Right lung (tissue), 10 donors: Measurements from ENCODE around the gene OR1L6. TPM values are rescaled to one million over a fixed set of nuclear protein-coding genes. Genes with fewer than 3 reads are reported as not detected.

Experiments used
- DNase-seq, 2 donors: peaks; one replicate each; pipeline ENCODE4 v3.0.0-alpha.2; 2013
- long read RNA-seq, 8 donors: transcript quantifications; one replicate each; lab custom pipeline, GENCODE V29; 2026
- polyA plus RNA-seq, 5 donors: library from polyadenylated mRNA; unstranded; fragments of 120-200 nt; gene quantifications; one replicate each; pipeline versions ENCODE4 v1.2.1 to v1.2.3, GENCODE V29; 2013; ENCODE audit warnings: inconsistent platforms in 1 of 5, low replicate concordance in 1 of 5; ENCODE audit not compliant: insufficient read length in 5 of 5, insufficient read depth in 1 of 5

The OR1L6 gene
- polyA plus RNA-seq: not detected
- long read RNA-seq, donor 1, partial matches to known transcripts: 45 of 50 reads
- long read RNA-seq, donor 1, other reads (novel, unspliced or antisense): 5 of 50 reads
- long read RNA-seq, donor 2: 0 reads
- long read RNA-seq, donor 3: 0 reads
- long read RNA-seq, donor 4: 0 reads
- long read RNA-seq, donor 5: 0 reads
- long read RNA-seq, donor 6, partial matches to known transcripts: 17 of 43 reads
- long read RNA-seq, donor 6, other reads (novel, unspliced or antisense): 26 of 43 reads
- long read RNA-seq, donor 7: 0 reads
- long read RNA-seq, donor 8: 0 reads

DNA sequence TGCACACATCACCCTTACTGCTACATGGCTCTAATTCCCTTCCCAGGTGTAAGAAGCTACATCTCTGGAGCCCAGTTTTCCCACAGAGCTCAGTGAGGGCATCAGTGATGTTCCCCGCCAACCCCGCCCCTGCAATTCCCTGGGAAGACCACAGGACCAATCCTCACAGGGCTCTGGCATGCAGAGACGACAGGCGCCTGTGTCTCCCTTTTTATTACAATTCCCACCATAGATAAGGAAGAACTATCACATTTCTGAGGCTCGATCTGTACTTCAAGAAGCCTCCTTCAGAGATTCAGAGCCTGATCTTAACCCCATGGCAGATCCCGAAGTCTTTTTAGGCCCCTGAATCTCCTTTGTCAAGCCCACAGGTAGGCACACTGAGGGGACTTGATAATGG is at the start of gene OR1L6:
Gene OR1L6, plus strand, starts transcription at position 301 of the 400 bp plus-strand sequence. CDS start 7,545 bp downstream, outside the sequence.
- no peak for DNase-seq

- no peak for DNase-seq
Observed at GRCh38 chr9:122695696-122696095, 46.4 kb upstream of the OR1L6 start.

GRCh38 chr9:122718038-122718437 is 24.1 kb upstream of the OR1L6 start:
- no peak for DNase-seq

DNA sequence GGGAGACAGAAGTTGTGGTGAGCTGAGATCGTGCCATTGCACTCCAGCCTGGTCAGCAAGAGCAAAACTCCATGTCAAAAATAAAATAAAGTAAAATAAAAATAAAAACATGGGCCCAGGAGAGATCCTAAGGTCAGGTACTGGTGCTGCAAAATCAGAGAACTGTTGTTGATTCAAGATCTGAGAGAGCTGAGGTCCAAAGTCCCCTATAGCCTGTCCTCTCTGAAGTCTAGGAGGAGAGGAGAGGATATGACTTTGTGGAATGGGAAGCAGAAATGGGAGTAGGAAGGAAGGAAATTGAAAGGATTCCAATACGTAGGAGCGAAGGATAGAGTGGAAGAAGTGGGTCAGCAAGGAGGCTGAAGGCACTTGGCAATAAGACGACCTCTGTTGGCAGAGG is 22.9 kb upstream of the OR1L6 start:
- no peak for DNase-seq

DNA sequence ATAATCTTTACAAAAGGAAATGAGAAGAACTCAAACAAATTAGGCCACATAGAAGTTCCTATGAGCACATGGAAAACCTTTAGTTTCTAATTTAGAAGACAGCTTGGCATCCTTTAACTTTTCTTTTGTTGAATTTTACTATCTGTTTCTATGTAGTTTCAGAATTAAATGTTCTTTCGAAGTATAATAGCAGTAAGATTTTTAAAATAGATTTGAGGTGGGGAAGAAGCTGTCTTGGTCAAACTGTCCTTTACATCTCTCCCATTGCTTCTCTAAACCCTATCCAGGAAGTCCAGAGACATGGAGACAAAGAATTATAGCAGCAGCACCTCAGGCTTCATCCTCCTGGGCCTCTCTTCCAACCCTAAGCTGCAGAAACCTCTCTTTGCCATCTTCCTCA is 18.4 kb upstream of the OR1L6 start, which contains the start of gene OR1L4:
Gene OR1L4, plus strand, starts transcription at position 301 of the 400 bp plus-strand sequence. Its CDS starts 0 bp downstream, at position 301.
- no peak for DNase-seq

DNA sequence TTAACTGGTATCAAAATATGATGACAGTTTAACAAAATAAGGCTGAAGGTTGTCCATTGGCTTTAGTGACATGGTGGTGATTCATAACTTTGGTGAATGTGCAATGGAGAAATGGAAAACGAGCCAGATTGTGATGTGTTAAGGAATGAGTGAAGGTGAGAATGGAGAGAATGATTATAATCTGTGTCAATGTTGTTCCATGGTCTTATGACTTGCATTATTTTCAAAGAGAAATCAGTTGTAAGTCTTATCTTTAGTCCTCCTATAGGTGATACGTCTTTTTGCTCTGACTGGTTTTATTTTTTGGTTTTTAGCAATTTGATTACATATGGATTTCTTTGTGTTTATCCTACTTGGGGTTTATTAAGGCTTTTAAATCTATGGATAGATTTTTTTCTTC is 12.7 kb downstream of the OR1L6 start:
- no peak for DNase-seq

- DNase-seq: no peak
Observed at GRCh38 chr9:122767817-122768216, 25.7 kb downstream of the OR1L6 start.

DNA sequence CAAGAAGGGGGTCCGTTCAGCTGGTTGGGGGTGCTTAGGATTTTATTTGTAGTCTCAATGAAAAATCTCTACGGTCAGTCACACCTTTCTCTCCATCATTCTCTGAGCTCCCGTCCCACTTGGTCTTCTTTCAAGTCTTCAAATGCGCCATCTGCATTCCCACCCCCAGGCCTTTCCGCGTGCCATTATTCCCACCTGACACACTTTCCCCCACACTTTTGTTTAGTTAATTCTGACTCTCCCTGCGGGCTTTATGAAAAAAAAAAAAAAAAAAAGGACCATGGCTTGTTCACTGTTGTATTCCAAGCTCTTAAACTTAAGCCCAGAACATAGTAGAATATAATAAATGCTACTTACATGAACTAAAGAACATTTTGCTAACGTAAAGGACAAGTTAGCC is 34.9 kb downstream of the OR1L6 start:
- no peak for DNase-seq

DNA sequence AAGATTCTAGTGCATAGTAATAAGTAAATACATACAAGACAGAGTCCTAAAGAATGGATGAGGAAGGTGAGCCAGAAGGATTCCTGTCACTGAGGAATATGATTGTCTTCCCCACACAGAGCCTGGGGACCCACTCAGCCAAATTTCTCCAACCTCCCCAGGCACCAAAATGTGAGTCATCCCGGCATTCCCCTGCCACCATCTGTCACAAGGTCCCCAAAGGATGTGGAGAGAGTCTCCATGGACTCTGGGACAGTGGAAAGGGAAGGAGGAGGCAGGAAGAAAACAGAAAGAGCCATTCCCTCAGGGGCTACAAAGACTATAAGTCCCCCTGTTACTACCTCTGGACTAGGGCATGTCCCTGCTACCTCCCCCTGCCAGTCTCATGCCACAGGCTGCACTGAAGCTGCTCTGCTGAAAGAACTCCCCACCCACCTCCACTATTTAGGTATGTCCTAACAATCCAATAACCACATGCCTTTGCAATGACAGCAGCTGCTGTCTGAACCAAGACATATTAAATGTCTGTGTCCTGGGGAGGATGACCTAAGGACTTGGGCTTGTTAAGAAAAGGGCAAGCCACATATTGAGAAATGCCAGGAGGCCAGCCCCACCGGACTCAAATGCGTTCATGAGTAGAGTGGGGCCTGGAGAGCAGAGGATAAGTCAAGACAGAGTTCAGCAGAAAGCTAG is 36.0 kb downstream of the OR1L6 start:
- no peak for DNase-seq

DNA sequence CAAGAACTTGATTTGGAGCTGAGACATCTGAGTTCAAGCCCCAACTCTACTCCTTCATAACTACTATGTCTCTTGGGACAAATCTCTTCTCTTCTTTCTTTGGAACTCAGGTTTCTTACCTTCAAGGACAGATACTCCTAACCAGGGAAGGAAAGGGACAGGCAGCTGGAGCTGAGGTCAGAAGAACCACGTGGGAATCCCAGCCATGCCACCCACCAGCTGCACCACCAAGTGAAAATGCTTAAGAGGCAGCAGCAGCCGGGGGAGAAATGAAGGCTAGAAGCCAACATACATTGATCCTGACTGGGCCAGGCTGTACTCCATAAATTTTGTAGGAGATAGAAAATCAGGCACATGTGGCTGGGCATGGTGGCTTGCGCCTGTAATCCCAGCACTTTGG is 37.1 kb downstream of the OR1L6 start:
- DNase-seq: no peak

DNA sequence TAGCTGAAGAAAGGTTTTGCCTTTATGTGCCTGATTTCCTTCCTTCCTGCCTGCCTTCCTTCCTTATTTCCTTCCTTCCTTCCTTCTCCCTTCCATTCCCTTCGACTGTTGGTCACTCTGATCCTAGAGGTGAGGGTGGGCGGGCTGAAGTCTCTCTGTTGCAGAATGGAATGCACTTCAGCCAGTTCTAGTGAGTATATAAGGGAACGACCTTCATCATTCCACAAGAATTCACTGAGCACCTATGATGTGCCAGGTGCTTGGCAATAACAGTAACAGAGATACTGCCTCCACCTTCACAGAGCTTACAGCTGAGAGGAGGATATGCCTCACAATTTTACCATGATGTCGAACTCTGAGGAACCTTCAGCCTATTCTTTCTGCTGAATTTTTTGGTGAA is 37.9 kb downstream of the OR1L6 start:
- no peak for DNase-seq

- DNase-seq: no peak
Observed at GRCh38 chr9:122781671-122782070, 39.6 kb downstream of the OR1L6 start.

DNA sequence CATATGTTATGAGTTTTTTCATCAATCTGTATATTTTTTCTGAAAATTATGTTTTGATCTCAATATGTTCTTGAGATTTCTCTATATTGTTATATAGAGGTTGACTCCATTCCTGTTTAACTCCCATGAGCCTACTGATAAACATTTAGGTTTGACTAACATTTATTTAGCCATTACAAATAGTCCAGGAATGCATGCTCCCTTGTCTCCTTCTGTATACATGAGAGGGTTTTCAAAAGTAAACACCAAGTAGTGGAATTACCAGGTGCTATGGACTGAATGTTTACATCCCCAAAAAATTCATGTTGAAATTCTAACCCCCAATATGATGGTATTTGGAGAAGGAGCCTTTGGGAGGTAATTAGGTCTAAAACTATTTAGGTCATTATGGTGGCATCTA is 43.2 kb downstream of the OR1L6 start:
- no peak for DNase-seq

- no peak for DNase-seq
Observed at GRCh38 chr9:122786338-122786737, 44.2 kb downstream of the OR1L6 start.

DNA sequence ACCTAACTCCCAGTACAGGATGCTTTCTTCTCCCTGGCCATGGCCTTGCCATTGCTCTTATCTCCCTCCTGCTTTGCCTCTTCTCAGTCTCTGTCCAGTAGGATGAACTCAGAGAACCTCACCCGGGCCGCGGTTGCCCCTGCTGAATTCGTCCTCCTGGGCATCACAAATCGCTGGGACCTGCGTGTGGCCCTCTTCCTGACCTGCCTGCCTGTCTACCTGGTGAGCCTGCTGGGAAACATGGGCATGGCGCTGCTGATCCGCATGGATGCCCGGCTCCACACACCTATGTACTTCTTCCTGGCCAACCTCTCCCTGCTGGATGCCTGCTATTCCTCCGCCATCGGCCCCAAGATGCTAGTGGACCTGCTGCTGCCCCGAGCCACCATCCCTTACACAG is 46.7 kb downstream of the OR1L6 start, which contains the start of gene OR5C1:
Gene OR5C1, plus strand, starts transcription at position 103 of the 400 bp plus-strand sequence. Its CDS starts 0 bp downstream, at position 103.
- no peak for DNase-seq

DNA sequence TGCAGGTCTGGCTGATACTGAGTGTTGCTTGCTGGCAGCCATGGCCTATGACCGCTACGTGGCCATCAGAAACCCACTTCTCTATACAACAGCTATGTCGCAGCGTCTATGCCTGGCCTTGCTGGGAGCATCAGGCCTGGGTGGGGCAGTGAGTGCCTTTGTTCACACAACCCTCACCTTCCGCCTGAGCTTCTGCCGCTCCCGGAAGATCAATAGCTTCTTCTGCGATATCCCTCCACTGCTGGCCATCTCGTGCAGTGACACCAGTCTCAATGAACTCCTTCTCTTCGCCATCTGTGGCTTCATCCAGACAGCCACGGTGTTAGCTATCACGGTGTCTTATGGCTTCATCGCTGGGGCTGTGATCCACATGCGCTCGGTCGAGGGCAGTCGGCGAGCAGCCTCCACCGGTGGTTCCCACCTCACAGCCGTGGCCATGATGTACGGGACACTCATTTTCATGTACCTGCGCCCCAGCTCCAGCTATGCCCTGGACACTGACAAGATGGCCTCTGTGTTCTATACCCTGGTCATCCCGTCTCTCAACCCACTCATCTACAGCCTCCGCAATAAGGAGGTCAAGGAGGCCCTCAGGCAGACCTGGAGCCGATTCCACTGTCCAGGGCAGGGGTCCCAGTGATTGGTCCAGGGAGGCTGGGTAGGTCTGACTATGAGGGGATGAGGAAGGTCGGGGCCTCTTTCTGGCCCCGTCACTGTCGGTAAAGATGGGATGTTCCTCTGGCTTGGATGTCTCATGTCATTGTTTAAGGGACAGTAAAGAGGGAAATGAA is 47.3 kb downstream of the OR1L6 start:
- DNase-seq: no peak

- no peak for DNase-seq
Observed at GRCh38 chr9:122791872-122792669, 50.0 kb downstream of the OR1L6 start.

DNA sequence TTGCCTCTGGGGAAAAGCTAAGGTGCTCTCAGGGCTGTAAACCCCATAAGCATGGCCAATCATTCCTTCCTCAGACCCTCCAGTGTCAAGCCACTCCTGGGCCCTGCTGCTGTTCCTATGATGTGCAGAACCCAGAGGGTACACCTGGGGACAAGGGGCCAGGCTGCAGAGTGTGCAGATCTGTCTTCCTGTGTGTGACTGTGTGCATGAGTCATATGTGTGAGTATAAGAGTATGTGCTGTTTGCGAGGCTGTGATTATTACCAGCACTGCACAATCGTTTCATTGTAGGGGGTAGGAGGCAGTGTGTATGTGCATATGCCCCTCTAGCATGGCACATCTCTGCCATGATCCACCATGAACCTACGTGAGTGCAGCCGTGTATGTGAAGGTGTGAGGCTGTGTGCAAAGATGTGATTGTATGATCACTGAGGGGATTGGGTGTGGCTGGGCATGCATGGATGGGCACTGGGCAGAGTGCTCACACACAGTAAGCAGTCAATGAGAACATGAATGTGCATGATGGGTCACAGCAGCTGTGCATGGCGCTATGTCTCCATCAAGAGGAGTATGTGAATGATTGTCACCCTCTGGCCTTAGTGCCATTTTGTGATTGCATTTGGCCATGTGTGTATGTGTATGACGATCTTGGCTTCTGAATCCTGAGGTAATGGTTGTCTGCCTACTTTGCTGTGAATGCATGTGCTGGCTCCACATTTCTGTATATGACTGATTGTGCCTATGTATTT is 55.4 kb downstream of the OR1L6 start:
- DNase-seq: no peak
